ENCODE measurements around the gene MICAL1.

The MICAL1 gene

DNA sequence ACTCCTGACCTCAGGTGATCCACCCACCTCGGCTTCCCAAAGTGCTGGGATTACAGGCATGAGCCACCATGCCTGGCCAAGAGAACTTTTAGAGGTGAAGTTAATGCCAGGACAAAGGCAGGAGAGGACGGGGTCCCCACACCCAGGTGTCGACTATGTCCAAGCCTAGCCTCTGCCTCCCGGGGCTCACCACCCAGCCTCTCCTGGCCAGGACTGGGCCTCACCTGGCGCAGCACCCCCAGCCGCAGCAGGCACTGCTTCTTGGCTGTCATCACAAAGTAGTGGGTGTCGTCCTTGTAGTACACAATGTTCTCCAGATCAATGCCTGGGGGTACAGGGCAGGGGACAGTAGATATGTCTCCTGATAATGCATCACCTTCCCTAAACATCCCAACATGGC is 4.2 kb downstream of the MICAL1 start:
- CTCF ChIA-PET, result interaction anchor here (0.9 kb wide), 1 partner anchor 263 kb away, joined by 3 read pairs; no protein-coding TSS in a partner anchor
- DNase-seq (ENCODE audit: extremely low spot score), result no peak
- POLR2A ChIA-PET, result no interaction called here
- TF ChIP-seq, protein P1, sequence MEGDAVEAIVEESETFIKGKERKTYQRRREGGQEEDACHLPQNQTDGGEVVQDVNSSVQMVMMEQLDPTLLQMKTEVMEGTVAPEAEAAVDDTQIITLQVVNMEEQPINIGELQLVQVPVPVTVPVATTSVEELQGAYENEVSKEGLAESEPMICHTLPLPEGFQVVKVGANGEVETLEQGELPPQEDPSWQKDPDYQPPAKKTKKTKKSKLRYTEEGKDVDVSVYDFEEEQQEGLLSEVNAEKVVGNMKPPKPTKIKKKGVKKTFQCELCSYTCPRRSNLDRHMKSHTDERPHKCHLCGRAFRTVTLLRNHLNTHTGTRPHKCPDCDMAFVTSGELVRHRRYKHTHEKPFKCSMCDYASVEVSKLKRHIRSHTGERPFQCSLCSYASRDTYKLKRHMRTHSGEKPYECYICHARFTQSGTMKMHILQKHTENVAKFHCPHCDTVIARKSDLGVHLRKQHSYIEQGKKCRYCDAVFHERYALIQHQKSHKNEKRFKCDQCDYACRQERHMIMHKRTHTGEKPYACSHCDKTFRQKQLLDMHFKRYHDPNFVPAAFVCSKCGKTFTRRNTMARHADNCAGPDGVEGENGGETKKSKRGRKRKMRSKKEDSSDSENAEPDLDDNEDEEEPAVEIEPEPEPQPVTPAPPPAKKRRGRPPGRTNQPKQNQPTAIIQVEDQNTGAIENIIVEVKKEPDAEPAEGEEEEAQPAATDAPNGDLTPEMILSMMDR (IDR thresholded peaks at IDR 0.05; ENCODE audit: control extremely low read depth, extremely low read depth, low read depth, missing control alignments), result no peak

DNA sequence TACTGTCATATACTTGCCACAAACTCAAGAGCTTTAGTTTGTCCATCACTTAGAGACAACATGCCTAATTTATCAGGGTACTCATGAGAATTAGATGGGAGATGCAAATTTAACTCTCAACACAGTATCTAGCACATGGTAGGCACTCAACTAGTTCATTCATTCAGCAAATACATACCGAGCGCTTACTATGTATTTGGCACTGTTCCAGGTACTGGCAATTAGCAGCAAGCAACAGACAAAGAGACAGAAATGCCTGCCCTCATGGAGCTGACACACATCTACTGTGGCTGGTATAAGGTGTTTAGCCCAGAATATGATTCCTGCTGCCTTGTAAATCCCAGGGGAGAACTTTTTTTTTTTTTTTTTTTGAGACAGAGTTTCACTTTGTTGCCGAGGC is 4.8 kb downstream of the MICAL1 start:
- ChIA-PET CTCF (interaction anchor here (0.9 to 1.2 kb wide), 3 partner anchors 14 to 262 kb away, joined by 3 to 4 read pairs (median 3); no protein-coding TSS in a partner anchor), POLR2A (no interaction called here)
- DNase-seq (ENCODE audit: extremely low spot score), result no peak
- TF ChIP-seq, protein P1 (IDR thresholded peaks at IDR 0.05; ENCODE audit: control extremely low read depth, extremely low read depth, low read depth, missing control alignments), result no peak

DNA sequence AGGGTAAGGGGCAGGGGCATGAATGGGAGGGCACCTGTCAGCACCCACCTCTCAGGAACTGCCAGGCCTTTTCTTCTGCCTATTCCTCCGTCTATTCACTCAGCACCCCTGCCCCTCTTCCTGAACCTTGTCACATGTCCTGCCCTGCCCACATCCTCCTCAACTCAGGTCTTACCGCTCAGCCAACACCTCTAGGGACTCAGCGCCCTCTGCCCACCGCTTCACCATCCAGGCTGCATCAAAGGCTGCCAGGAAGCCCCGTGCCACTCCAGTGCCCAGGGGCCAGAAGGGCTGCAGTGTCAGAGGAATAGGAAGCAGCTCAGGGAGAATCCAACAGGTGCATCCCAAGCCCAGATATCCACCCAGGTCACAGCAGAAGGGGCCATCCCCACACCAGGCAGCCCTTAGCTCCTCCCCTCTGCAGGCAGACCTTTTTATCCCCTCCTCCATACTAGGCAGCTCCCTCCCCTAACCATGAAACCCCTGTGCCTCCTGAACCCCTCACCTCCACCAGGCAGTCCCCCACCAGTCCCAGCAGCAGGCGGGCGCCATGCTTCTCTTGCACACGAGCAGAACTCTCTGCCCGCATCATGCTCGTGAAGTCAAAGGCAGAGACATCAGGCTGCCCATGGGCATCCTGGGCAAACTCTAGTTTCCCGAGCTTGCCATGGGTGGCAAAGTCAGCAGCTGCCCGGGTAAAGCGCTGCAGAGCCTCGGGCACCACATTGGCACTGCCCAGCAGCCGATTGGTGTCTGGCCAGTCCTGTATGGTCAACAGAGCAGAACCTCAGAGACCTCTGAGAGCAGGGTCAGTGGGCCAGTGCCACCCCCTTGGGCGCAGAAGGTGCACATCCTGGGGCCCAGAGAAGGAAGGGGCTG is 5.5 kb downstream of the MICAL1 start:
- POLR2A ChIA-PET, result no interaction called here
- TF ChIP-seq, protein P1 (IDR thresholded peaks at IDR 0.05; ENCODE audit: control extremely low read depth, extremely low read depth, low read depth, missing control alignments), result no peak
- CTCF ChIA-PET, result interaction anchor here (1.2 kb wide), 3 partner anchors 9 to 67 kb away, joined by 3 to 4 read pairs (median 4); no protein-coding TSS in a partner anchor
- DNase-seq (ENCODE audit: extremely low spot score), result peak; percentile 17

DNA sequence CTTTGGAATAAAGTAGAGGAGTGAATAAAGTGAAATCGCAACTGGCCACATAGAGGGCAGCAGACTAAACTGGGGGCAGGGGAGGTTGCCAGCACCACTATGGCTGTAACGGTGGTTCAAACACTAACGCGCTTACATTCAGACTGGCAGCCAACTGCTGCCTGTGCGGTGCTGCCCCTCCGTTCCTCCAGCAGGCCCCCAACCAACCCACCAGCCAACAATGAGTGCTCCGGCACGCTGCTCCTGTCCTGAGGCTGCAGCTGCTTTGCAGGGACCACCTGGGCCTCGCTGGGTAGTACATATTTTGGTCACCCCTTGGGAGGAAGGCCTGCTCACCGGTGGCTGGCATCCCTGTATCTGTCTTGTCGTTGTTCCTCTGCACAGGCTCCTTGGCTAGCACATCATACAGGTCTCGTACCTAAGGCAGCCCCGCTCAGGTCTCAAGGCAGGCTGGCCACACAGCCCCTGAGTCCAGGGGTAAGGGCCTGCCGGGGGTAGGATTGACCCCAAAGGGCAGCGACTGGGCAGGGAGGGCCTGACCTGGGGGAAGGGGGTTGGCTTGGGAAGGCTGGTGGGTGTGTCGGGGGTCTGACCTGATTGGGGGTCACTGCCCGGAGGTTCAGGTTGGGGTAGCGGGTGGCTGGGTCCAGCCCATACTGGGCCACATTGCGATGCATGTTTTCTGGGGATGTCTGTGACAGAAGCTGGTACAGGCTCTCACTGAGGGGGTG is 6.3 kb downstream of the MICAL1 start:
- POLR2A ChIA-PET, result no interaction called here
- CTCF ChIA-PET, result interaction anchor here (1.2 kb wide), 2 partner anchors 10 to 15 kb away, joined by 4 read pairs; no protein-coding TSS in a partner anchor
- TF ChIP-seq, protein P1 (IDR thresholded peaks at IDR 0.05; ENCODE audit: control extremely low read depth, extremely low read depth, low read depth, missing control alignments), result no peak

DNA sequence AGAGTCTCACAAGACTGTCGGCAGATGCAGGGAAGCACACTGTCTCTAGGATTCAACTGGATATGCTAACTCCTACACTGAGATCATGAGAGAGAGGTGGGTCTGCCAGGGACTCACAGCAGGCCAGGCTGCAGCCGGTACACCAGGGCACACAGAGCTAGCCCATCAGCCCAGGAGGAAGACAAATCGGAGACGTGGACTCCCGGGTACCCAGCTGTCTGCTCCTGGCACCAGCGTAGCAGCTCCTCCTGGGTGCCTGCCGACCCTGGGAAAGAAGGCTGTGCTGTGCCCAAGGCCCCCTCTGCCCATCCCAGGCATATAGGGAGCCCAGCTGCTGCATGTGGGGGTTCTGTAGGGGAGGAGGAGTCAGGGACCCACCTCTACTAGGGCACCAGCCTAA is 7.0 kb downstream of the MICAL1 start:
- TF ChIP-seq, protein P1 (IDR thresholded peaks at IDR 0.05; ENCODE audit: control extremely low read depth, extremely low read depth, low read depth, missing control alignments), result no peak
- DNase-seq (ENCODE audit: extremely low spot score), result peak; percentile 12
- ChIA-PET CTCF (interaction anchor here (1.5 kb wide), 1 partner anchor 260 kb away, joined by 4 read pairs; no protein-coding TSS in a partner anchor), POLR2A (interaction anchor here (0.7 kb wide), 1 partner anchor 23 kb away, joined by 3 read pairs; no protein-coding TSS in a partner anchor)

More for the DNA sequence above, 6.3 kb downstream of the MICAL1 start:
- peak; percentile 17 for DNase-seq (ENCODE audit: extremely low spot score)

DNA sequence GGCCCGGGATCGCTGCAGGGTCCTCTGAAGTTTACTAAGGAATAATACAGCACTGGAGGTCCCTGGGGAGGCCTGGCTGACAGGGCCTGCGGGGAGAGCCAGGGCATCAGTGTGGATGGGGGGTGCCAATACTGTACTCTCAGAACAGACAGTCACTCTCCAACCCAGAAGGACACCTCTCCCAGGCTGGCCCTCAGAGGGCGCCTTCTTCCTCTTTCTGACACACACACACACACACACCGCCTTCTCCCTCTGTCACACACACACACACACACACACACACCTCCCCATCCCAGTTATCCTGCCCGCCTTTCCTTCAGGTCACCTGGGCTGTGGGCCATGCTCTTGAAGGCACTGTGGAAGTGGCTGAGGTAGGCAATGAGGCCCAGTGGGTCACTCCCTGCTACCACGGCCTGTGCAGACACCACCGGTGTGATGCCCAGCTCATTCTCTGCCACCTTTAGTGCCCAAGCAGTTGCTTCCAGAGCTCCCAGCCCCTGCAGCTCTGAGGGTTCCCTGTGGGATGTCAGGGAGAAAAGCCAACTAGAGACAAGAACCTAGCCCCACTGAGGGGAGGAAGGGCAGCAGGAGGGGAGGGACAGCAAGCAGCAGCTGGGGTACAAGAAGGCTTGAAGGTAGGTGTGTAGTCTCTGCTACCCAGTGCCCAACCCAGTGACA is 7.6 kb downstream of the MICAL1 start:
- TF ChIP-seq, protein P1 (IDR thresholded peaks at IDR 0.05; ENCODE audit: control extremely low read depth, extremely low read depth, low read depth, missing control alignments), result no peak
- peak; percentile 17 for DNase-seq (ENCODE audit: extremely low spot score)
- ChIA-PET CTCF (interaction anchor here (1.5 kb wide), 1 partner anchor 260 kb away, joined by 4 read pairs; no protein-coding TSS in a partner anchor), POLR2A (interaction anchor here (0.7 kb wide), 1 partner anchor 23 kb away, joined by 3 read pairs; no protein-coding TSS in a partner anchor)

Measured in GM10248 (cell line).